Ovary (tissue), 3 donors: ENCODE results near the gene DLK2.
"Not testable (repeated sequence)": the region's sequence is repeated elsewhere in the genome, so short reads cannot be mapped to it uniquely, and the experiment has no call there.

Experiments
- CTCF ChIP-seq, 3 donors: fragments of 450-650 bp in 2 of 3; fragments of 200-600 bp in 1 of 3; IDR thresholded peaks; one replicate each; pipeline versions ENCODE4 v1.5.1 to v1.8.0; 2016 to 2022; ENCODE audit warnings: antibody characterized with exemption in 3 of 3, mild to moderate bottlenecking in 1 of 3
- EP300 ChIP-seq: sonication (generic); formaldehyde crosslinking; IDR thresholded peaks from one replicate; pipeline ENCODE4 v1.6.1; 2017; ENCODE audit warnings: antibody characterized with exemption
- donor health status: DM: no; HTN: no; CAD: no.

GRCh38 chr6:43410776-43411175 is 44.6 kb downstream of the DLK2 start:
- not testable (repeated sequence) for TF ChIP-seq CTCF (IDR thresholded peaks at IDR 0.05); EP300
